A549 (cell line): Measurements from ENCODE around the gene KRTAP4-3.

ENCODE experiments used
- CTCF ChIP-seq: fragments of >200 bp; sonication (Bioruptor Twin); formaldehyde crosslinking; IDR thresholded peaks from 3 replicates; pipeline ENCODE4 v1.5.1; 2016
- JUN ChIP-seq, 2 experiments: fragments of >200 bp; sonication (Bioruptor Twin); formaldehyde crosslinking; IDR thresholded peaks; 2 replicates in 1 of 2; 3 replicates in 1 of 2; pipeline ENCODE4 v1.6.1; 2016 to 2017
- JUNB ChIP-seq: fragments of >200 bp; sonication (Bioruptor Twin); formaldehyde crosslinking; IDR thresholded peaks from 2 replicates; pipeline ENCODE4 v1.6.1; 2016
- KDM5A ChIP-seq: fragments of 200-600 bp; sonication (generic); IDR thresholded peaks from 2 replicates; pipeline ENCODE4 v1.6.1; 2016; ENCODE audit warnings: antibody characterized with exemption, mild to moderate bottlenecking
- MAFK ChIP-seq: fragments of 450-650 bp; IDR thresholded peaks from 2 replicates; pipeline ENCODE4 v1.6.1; 2014; ENCODE audit not compliant: partially characterized antibody
- TF ChIP-seq, protein P1 (sequence below): IDR thresholded peaks from 2 replicates; pipeline ENCODE4 v1.6.1; 2012
- TF ChIP-seq, protein P2 (sequence below): fragments of 200-600 bp; sonication (generic); IDR thresholded peaks from 2 replicates; pipeline ENCODE4 v1.6.1; 2016; ENCODE audit warnings: antibody characterized with exemption, mild to moderate bottlenecking, moderate library complexity

DNA sequence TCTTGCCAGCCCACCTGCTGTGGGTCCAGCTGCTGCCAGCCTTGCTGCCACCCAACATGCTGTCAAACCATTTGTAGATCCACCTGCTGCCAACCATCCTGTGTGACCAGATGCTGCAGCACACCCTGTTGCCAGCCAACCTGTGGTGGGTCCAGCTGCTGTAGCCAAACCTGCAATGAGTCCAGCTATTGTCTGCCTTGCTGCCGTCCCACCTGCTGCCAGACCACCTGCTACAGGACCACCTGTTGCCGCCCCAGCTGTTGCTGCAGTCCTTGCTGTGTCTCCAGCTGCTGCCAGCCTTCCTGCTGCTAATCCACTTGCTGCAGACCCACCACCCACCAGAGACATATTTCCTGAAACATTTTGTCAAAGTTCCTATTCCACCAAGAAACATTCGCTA lies 22.3 kb upstream of the KRTAP4-3 start:
- TF ChIP-seq CTCF (no peak), KDM5A (no peak), JUNB (no peak), JUN (IDR thresholded peaks at IDR 0.05) (no peak), MAFK (no peak)
- TF ChIP-seq, protein P1, sequence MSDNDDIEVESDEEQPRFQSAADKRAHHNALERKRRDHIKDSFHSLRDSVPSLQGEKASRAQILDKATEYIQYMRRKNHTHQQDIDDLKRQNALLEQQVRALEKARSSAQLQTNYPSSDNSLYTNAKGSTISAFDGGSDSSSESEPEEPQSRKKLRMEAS = no peak
- TF ChIP-seq, protein P2, sequence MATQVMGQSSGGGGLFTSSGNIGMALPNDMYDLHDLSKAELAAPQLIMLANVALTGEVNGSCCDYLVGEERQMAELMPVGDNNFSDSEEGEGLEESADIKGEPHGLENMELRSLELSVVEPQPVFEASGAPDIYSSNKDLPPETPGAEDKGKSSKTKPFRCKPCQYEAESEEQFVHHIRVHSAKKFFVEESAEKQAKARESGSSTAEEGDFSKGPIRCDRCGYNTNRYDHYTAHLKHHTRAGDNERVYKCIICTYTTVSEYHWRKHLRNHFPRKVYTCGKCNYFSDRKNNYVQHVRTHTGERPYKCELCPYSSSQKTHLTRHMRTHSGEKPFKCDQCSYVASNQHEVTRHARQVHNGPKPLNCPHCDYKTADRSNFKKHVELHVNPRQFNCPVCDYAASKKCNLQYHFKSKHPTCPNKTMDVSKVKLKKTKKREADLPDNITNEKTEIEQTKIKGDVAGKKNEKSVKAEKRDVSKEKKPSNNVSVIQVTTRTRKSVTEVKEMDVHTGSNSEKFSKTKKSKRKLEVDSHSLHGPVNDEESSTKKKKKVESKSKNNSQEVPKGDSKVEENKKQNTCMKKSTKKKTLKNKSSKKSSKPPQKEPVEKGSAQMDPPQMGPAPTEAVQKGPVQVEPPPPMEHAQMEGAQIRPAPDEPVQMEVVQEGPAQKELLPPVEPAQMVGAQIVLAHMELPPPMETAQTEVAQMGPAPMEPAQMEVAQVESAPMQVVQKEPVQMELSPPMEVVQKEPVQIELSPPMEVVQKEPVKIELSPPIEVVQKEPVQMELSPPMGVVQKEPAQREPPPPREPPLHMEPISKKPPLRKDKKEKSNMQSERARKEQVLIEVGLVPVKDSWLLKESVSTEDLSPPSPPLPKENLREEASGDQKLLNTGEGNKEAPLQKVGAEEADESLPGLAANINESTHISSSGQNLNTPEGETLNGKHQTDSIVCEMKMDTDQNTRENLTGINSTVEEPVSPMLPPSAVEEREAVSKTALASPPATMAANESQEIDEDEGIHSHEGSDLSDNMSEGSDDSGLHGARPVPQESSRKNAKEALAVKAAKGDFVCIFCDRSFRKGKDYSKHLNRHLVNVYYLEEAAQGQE = no peak
